OCI-LY1 (cell line): ENCODE measurements around the gene TMEM62.
A peak's percentile ranks its signal among the peaks of the same experiment; 100 is the strongest.

Experiments used
- H2AFZ ChIP-seq: fragments of 200-600 bp; sonication (generic), shearing (Covaris generic); 2 replicates; pipeline ENCODE4 v1.6.0; 2014; ENCODE audit warnings: antibody characterized with exemption, mild to moderate bottlenecking, low read length
- H3F3A ChIP-seq: fragments of 200-600 bp; sonication (generic), shearing (Covaris generic); 2 replicates; pipeline ENCODE4 v1.6.0; 2014; ENCODE audit warnings: mild to moderate bottlenecking, antibody characterized with exemption, low read length, moderate library complexity; ENCODE audit not compliant: insufficient read depth
- H3K27ac ChIP-seq: fragments of 200-600 bp; sonication (generic); 2 replicates; pipeline ENCODE4 v1.5.1; 2014; ENCODE audit warnings: low read length, mixed run types, mild to moderate bottlenecking, low read depth; ENCODE audit not compliant: poor library complexity, severe bottlenecking
- H3K27me3 ChIP-seq: fragments of 200-600 bp; sonication (generic); 2 replicates; pipeline ENCODE4 v1.6.0; 2014; ENCODE audit warnings: antibody characterized with exemption, mild to moderate bottlenecking, low read length, moderate library complexity; ENCODE audit not compliant: insufficient read depth
- H3K36me3 ChIP-seq: fragments of 200-600 bp; sonication (generic); 2 replicates; pipeline ENCODE4 v1.6.1; 2014; ENCODE audit warnings: mild to moderate bottlenecking, antibody characterized with exemption, low read length, moderate library complexity, mixed read lengths; ENCODE audit not compliant: insufficient read depth
- H3K4me1 ChIP-seq: fragments of 200-600 bp; sonication (generic); 2 replicates; pipeline ENCODE4 v1.5.1; 2014; ENCODE audit warnings: mild to moderate bottlenecking, low read length, moderate library complexity; ENCODE audit not compliant: insufficient read depth, severe bottlenecking
- H3K4me2 ChIP-seq: fragments of 200-600 bp; sonication (generic), shearing (Covaris generic); 2 replicates; pipeline ENCODE4 v1.6.1; 2014; ENCODE audit warnings: low read length
- H3K4me3 ChIP-seq: fragments of 200-600 bp; sonication (generic); 2 replicates; pipeline ENCODE4 v1.5.1; 2014; ENCODE audit warnings: low read length, low read depth, mild to moderate bottlenecking, mixed read lengths; ENCODE audit not compliant: poor library complexity, severe bottlenecking
- H3K79me2 ChIP-seq: fragments of 200-600 bp; shearing (Covaris generic); 2 replicates; pipeline ENCODE4 v1.6.1; 2016; ENCODE audit warnings: mixed run types, low read length, mixed read lengths; ENCODE audit not compliant: insufficient read depth
- H3K9ac ChIP-seq: fragments of 200-600 bp; sonication (generic), shearing (Covaris generic); 2 replicates; pipeline ENCODE4 v1.6.1; 2014; ENCODE audit warnings: mild to moderate bottlenecking, low read length, mixed read lengths
- H3K9me2 ChIP-seq: fragments of 200-600 bp; sonication (generic), shearing (Covaris generic); 2 replicates; pipeline ENCODE4 v1.6.1; 2014; ENCODE audit warnings: low read depth, mild to moderate bottlenecking, low read length, mixed read lengths
- H3K9me3 ChIP-seq: fragments of 200-600 bp; shearing (Covaris generic); 2 replicates; pipeline ENCODE4 v1.6.1; 2014; ENCODE audit warnings: low read length, mixed read lengths
- H4K20me1 ChIP-seq: fragments of 200-600 bp; sonication (generic), shearing (Covaris generic); 2 replicates; pipeline ENCODE4 v1.6.0; 2016; ENCODE audit warnings: mild to moderate bottlenecking, low read length; ENCODE audit not compliant: insufficient read depth
- EZH2 ChIP-seq: fragments of 200-600 bp; sonication (generic), shearing (Covaris generic); IDR thresholded peaks from 2 replicates; pipeline ENCODE4 v1.8.0; 2017; ENCODE audit warnings: borderline replicate concordance, mixed run types, mild to moderate bottlenecking, antibody characterized with exemption, low read length, moderate library complexity, mixed read lengths
- TF ChIP-seq, protein P1 (sequence below): fragments of 200-600 bp; sonication (generic), shearing (Covaris generic); IDR thresholded peaks from 2 replicates; pipeline ENCODE4 v1.5.1; 2017; ENCODE audit warnings: mild to moderate bottlenecking, antibody characterized with exemption, low read length, moderate library complexity, mixed read lengths

Gene TMEM62

DNA sequence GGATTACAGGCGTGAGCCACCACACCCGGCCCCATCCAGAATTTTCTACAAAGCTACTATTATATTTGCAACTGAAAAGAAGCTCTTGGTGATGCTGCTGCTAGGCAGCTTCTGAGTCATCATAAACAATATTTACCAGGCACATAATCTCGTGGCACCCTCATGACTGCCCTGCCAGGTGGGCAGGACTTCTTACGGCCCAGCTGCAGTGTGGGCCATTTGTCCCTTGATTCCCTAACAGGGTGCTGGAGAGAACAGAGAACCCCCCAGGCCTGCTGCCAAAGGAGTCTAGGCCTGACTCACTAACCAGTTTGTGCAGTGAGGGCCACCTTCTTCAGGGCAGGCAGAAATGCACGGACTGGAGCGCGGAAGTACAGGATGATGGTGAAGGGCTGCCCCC, 82.6 kb downstream of the TMEM62 start:
- Histone ChIP-seq H4K20me1 (no peaks in the 10 kb centered on the region), H3K4me2 (no peak overlapping the region), H3K9me3 (no peaks in the 10 kb centered on the region), H3K36me3 (no peaks in the 10 kb centered on the region), H3K9ac (no peak overlapping the region), H3K9me2 (no peaks in the 10 kb centered on the region), H2AFZ (no peak overlapping the region), H3F3A (no peaks in the 10 kb centered on the region), H3K27me3 (peaks cover 14% of the 10 kb centered on the region), H3K79me2 (no peaks in the 10 kb centered on the region), H3K4me3 (no peak overlapping the region), H3K4me1 (no peaks in the 10 kb centered on the region), H3K27ac (no peak overlapping the region)
- TF ChIP-seq, protein P1, sequence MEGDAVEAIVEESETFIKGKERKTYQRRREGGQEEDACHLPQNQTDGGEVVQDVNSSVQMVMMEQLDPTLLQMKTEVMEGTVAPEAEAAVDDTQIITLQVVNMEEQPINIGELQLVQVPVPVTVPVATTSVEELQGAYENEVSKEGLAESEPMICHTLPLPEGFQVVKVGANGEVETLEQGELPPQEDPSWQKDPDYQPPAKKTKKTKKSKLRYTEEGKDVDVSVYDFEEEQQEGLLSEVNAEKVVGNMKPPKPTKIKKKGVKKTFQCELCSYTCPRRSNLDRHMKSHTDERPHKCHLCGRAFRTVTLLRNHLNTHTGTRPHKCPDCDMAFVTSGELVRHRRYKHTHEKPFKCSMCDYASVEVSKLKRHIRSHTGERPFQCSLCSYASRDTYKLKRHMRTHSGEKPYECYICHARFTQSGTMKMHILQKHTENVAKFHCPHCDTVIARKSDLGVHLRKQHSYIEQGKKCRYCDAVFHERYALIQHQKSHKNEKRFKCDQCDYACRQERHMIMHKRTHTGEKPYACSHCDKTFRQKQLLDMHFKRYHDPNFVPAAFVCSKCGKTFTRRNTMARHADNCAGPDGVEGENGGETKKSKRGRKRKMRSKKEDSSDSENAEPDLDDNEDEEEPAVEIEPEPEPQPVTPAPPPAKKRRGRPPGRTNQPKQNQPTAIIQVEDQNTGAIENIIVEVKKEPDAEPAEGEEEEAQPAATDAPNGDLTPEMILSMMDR, result no peak
- no peak for TF ChIP-seq EZH2

DNA sequence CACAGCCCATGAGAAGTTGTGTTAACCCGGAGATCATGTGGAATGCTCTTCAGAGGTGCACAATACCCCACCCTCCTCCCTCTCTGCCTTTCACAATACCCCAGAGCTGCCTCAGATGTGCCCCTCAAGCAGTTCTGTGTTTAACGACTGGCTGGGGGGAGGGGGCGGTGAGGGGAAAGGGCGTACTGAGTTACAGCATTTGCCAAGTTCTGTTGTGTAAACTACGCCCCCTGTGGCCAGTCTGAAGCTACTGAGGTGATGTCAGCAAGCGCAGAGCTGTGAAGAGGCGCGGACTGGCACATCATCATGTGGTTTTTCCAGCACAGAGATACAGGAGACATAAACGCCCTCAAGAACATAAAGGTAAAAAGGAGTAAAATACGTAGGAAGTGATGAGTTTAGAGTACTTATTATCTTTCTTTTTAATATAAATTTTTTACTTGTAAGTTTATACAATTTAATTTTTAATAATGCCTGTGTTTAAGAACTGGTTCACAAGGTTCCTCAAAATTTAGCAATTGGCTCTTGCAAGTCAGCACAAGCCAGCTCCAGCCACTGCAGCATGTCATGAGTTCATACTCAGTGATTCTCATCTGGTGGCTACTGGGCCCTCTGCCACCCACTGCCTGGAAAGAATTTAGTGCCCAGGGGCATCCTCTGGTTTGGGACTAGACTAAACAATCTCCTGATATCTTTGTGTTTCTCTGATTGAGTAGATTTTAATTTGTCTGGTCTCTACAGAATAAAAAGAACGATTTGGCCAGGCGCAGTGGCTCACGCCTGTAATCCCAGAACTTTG, 85.7 kb downstream of the TMEM62 start:
- Histone ChIP-seq H3K9me2 (no peaks in the 10 kb centered on the region), H3K79me2 (no peaks in the 10 kb centered on the region), H2AFZ (no peak overlapping the region), H4K20me1 (no peaks in the 10 kb centered on the region), H3K36me3 (no peaks in the 10 kb centered on the region), H3K4me3 (no peak overlapping the region), H3K9ac (no peak overlapping the region), H3F3A (no peaks in the 10 kb centered on the region), H3K4me2 (no peak overlapping the region), H3K4me1 (no peaks in the 10 kb centered on the region), H3K27ac (no peak overlapping the region), H3K27me3 (peaks cover 7% of the 10 kb centered on the region), H3K9me3 (no peaks in the 10 kb centered on the region)
- TF ChIP-seq EZH2, result no peak
- TF ChIP-seq, protein P1, result peak; percentile 55

DNA sequence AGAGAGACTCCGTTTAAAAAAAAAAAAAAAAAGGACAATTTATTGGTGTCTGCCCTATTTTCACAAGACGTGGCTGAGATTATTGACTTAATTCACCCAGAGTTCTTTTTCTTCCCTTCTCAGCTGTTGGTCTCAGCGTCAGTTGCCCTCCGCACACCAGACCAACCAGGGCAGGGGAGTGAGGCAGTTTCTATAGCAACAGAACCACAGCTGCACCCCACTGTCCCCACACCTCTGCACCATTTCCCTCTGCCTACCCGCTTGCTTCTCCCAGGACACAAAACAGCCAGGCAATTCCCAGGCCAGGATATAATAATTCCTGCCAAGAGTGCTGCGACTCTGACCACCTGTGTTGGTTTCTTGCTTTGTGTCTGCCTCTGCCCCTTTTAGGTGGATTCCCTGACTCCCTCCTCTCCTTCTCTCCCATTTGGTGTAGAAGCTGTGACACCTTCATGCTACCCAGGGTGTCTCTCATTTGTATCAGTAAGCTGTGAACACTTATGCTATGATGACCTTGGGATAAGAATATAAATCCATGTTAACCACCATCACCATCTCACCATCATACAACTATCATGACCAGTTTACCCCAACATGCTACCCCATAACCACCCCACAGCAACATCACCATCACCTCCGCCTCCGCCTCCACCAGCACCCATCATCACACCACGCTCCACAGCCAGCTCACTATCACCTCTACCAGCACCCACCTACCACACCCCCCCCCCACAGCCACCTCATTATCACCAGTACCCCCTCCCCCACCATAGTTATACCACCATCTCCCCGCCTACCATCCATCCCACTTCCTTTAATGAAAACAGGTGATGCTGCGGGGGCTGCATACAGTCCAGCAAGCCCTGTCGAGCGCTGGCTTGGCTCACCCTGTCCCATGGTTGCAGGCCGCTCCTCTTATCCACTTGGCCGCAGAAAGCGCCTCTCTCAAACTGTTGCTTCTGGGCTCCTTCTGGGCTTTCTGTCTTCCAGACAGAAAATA, 86.8 kb downstream of the TMEM62 start:
- Histone ChIP-seq H3K4me1 (no peaks in the 10 kb centered on the region), H3K9me3 (no peaks in the 10 kb centered on the region), H3K4me3 (no peak overlapping the region), H3K9ac (no peak overlapping the region), H2AFZ (no peak overlapping the region), H3K9me2 (no peaks in the 10 kb centered on the region), H3F3A (no peaks in the 10 kb centered on the region), H3K36me3 (no peaks in the 10 kb centered on the region), H4K20me1 (no peaks in the 10 kb centered on the region), H3K79me2 (no peaks in the 10 kb centered on the region), H3K27me3 (no peaks in the 10 kb centered on the region; the same call in 1 of the 2 replicates), H3K27ac (no peak overlapping the region), H3K4me2 (no peak overlapping the region)
- TF ChIP-seq, protein P1, result no peak
- TF ChIP-seq EZH2, result no peak
